ENCODE data around the gene DENND1A. TPM values are rescaled to one million over a fixed set of nuclear protein-coding genes. Genes with fewer than 3 reads are reported as not detected.

DENND1A gene
- total RNA-seq, 4 donors from 2014 or later = 19.2 to 26.9 (median 24.0) TPM

DNA sequence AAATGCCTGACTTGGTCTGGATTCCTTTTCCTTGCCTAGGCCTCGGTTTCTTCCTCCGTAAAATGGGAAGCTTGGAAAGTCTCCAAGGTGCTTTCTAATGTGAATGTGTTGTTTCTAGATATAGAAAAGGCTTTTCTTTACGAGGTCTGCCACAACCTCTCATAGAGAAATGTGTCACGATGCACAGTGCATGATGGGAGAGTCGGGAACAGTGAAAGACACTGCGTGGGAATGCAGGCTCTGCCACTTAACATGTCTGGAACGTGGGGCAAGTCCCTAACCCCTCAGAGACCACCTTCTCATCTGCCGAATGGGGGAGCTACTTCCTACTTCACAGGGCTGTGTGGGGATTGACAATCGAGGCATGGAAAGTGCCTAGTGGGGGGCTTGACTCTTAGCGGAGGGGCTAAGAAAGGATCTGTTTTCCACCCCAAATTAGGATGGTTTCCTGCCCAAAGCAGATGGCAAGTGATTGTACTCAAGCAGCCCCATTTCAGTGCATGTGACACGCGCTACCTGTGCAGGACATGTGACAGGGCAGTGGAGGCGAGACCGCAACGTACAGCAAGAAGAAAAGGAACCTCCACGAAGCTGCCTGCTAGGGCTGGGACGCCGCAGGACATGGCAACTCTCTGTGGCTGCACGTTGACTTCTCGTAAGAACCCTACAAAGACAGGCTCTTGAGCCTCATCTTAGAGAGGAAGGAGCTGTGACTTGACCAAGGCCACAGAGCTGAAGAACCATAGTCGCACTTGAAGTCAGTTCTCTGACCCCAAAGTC lies 458.7 kb downstream of the DENND1A start:
- peaks cover 0 to 9% (median 0%) of the 10 kb centered on the region in 4 donors for H3K4me1 ChIP-seq
- intact Hi-C loops (cut with DNase I) = no loop called here
- DNase-seq (ENCODE audit: extremely low spot score) = no peak
- TF ChIP-seq POLR2AphosphoS5 (IDR thresholded peaks at IDR 0.05) (no peak), EP300 (IDR thresholded peaks at IDR 0.05) (no peak)
- TF ChIP-seq, protein P1, sequence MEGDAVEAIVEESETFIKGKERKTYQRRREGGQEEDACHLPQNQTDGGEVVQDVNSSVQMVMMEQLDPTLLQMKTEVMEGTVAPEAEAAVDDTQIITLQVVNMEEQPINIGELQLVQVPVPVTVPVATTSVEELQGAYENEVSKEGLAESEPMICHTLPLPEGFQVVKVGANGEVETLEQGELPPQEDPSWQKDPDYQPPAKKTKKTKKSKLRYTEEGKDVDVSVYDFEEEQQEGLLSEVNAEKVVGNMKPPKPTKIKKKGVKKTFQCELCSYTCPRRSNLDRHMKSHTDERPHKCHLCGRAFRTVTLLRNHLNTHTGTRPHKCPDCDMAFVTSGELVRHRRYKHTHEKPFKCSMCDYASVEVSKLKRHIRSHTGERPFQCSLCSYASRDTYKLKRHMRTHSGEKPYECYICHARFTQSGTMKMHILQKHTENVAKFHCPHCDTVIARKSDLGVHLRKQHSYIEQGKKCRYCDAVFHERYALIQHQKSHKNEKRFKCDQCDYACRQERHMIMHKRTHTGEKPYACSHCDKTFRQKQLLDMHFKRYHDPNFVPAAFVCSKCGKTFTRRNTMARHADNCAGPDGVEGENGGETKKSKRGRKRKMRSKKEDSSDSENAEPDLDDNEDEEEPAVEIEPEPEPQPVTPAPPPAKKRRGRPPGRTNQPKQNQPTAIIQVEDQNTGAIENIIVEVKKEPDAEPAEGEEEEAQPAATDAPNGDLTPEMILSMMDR (IDR thresholded peaks at IDR 0.05) = no peak
- H3K27me3 ChIP-seq = no peaks in the 10 kb centered on the region
- 94% methylated on average over 21 of the region's 21 CpGs for WGBS
- H3K36me3 ChIP-seq = no peaks in the 10 kb centered on the region
- H3K4me3 ChIP-seq = no peak overlapping the region
- H3K9me3 ChIP-seq = no peaks in the 10 kb centered on the region
- no peak overlapping the region for H3K27ac ChIP-seq (replicated peaks in 1 of 4)

DNA sequence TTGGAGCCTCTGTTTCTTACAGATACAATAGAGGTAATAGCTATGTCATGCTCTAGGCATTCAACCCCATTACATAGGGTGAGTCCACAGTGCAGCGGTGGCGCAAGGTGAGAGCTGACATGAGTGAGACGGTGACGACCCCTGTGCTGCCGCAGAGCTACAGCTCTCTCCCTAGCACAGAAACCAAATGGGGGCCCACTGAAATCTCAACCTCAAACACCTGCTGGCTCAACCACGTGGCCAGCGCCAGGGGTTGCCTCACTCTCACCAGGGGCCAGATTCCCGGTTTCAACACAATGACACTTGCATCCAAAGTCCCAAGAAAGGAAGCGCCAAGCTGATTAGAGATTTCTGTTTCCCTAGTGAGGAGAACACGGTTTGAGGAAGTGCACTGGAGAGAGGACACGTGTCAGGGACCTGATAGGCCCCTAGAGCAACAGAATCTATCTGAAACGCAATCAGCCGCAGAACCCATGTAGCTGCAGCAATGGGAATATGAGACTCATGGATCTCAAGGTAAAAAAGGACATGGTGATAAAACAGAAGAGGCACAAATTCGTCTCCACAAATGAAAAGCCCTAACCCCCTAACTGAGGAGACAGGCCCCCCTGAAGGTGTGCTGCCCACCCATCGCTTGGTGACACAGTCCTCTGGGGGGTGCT lies 459.7 kb downstream of the DENND1A start:
- Histone ChIP-seq H3K4me3 (no peak overlapping the region), H3K27ac (replicated peaks in 1 of 4) (no peak overlapping the region), H3K9me3 (no peaks in the 10 kb centered on the region), H3K27me3 (no peaks in the 10 kb centered on the region), H3K36me3 (no peaks in the 10 kb centered on the region), H3K4me1 (peaks cover 0 to 9% (median 0%) of the 10 kb centered on the region in 4 donors)
- TF ChIP-seq POLR2A (IDR thresholded peaks at IDR 0.05; ENCODE audit: low read depth) = no peak
- TF ChIP-seq EP300 (IDR thresholded peaks at IDR 0.05) = no peak
- TF ChIP-seq, protein P1 (IDR thresholded peaks at IDR 0.05) = no peak
- TF ChIP-seq POLR2AphosphoS5 (IDR thresholded peaks at IDR 0.05) = no peak
- 82% methylated on average over 15 of the region's 15 CpGs for WGBS
- DNase-seq (ENCODE audit: extremely low spot score) = no peak
- intact Hi-C loops (cut with DNase I) = no loop called here

DNA sequence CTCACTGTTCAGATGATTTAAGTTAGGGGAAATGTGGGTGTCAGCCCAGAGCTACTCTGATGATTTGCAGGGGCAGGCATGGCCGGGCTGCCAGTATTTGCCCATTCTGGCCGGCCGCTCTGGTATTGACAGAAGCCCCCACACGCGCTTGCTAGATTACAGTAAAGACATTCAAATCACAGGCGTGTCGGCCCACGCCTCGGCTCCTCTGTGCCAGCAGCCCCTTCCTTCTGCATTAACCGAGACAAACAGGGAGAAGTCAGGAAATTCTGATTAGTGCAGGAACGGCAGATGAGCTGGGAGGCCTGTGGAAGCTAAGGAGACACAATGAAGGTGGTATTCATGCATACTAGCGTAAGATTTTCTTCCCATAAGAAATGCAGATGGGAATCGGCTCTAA lies 460.6 kb downstream of the DENND1A start:
- TF ChIP-seq, protein P1 (IDR thresholded peaks at IDR 0.05) = no peak
- no peak for TF ChIP-seq POLR2AphosphoS5 (IDR thresholded peaks at IDR 0.05)
- TF ChIP-seq POLR2A (IDR thresholded peaks at IDR 0.05; ENCODE audit: low read depth) = no peak
- no peak for TF ChIP-seq EP300 (IDR thresholded peaks at IDR 0.05)
- WGBS = 90% methylated on average over 13 of the region's 13 CpGs
- no peaks in the 10 kb centered on the region for H3K36me3 ChIP-seq
- no peak overlapping the region for H3K4me3 ChIP-seq
- H3K27me3 ChIP-seq = no peaks in the 10 kb centered on the region
- intact Hi-C loops (cut with DNase I) = no loop called here
- H3K4me1 ChIP-seq = peaks cover 0 to 9% (median 0%) of the 10 kb centered on the region in 4 donors
- H3K9me3 ChIP-seq = no peaks in the 10 kb centered on the region
- H3K27ac ChIP-seq (replicated peaks in 1 of 4) = no peak overlapping the region
- DNase-seq (ENCODE audit: extremely low spot score) = no peak

DNA sequence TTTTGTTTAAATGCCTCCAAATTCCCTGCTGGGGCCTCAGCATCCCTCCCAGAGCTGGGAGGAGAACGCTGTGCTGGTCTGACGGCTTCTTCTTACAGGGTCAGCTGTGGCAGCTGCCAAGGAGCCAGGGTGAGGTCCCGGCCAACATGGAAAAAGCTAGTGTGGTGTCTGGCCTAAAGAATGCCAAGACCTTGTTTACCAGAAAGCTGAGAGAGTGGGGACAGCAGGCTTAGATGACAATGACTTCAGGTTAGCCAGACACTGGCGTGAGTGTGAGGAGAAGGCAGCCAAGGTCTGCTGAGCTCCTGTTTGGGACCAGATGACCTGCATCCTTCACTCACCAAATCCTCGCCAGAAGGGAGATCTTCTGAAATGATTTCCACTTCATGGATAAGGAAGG lies 461.4 kb downstream of the DENND1A start:
- no peak for TF ChIP-seq POLR2AphosphoS5 (IDR thresholded peaks at IDR 0.05)
- no peak for TF ChIP-seq EP300 (IDR thresholded peaks at IDR 0.05)
- TF ChIP-seq, protein P1 (IDR thresholded peaks at IDR 0.05) = no peak
- intact Hi-C loops (cut with DNase I) = no loop called here
- Histone ChIP-seq H3K36me3 (no peaks in the 10 kb centered on the region), H3K4me1 (peaks cover 0 to 9% (median 0%) of the 10 kb centered on the region in 4 donors), H3K27me3 (no peaks in the 10 kb centered on the region), H3K4me3 (no peak overlapping the region), H3K9me3 (no peaks in the 10 kb centered on the region), H3K27ac (replicated peaks in 1 of 4) (no peak overlapping the region)
- no peak for DNase-seq (ENCODE audit: extremely low spot score)
- whole genome bisulfite sequencing = 96% methylated on average over 5 of the region's 5 CpGs
